Activated naive CD8-positive, alpha-beta T cell treated with anti-CD3 and anti-CD28 coated beads, Interleukin-2, amount 10 ng/mL, durations not matched to agents 7 days and 5 days (primary cell): ENCODE measurements around the gene CACNA2D1. TPM values are rescaled to one million over a fixed set of nuclear protein-coding genes. Genes with fewer than 3 reads are reported as not detected.

Source experiments
- ATAC-seq: fragments of 150-1000 bp; cut with Tn5 transposase; one replicate; pipeline ENCODE4 v1.10.0; 2021; ENCODE audit warnings: low read depth, moderate library complexity
- POLR2A ChIA-PET: fragments of 350-600 bp; sonication (Branson Sonifier 250); formaldehyde crosslinking; loops from one replicate; lab custom pipeline; 2021; ENCODE audit warnings: antibody characterized with exemption; lab: Charles Lee
- DNase-seq: peaks from one replicate; pipeline ENCODE4 v3.0.0; 2021
- H3K27ac Mint-ChIP-seq: one replicate; pipeline ENCODE4 v1.8.0; 2022; ENCODE audit warnings: mild to moderate bottlenecking, mixed read lengths
- H3K27me3 Mint-ChIP-seq: one replicate; pipeline ENCODE4 v1.8.0; 2022; ENCODE audit warnings: mild to moderate bottlenecking, moderate library complexity, mixed read lengths
- H3K36me3 Mint-ChIP-seq: one replicate; pipeline ENCODE4 v1.8.0; 2021; ENCODE audit warnings: mild to moderate bottlenecking, mixed read lengths
- H3K4me1 Mint-ChIP-seq: one replicate; pipeline ENCODE4 v1.8.0; 2021; ENCODE audit warnings: mixed read lengths
- H3K4me3 Mint-ChIP-seq: one replicate; pipeline ENCODE4 v1.8.0; 2022; ENCODE audit warnings: mild to moderate bottlenecking, moderate library complexity, mixed read lengths
- H3K9me3 Mint-ChIP-seq: one replicate; pipeline ENCODE4 v1.8.0; 2021; ENCODE audit warnings: mixed read lengths
- total RNA-seq, 2 experiments: library from RNA; stranded (reverse); gene quantifications; one replicate each; pipeline ENCODE4 v1.2.3, GENCODE V29; 2021

Gene CACNA2D1
- total RNA-seq, 2 experiments from 2014 or later = not detected

- POLR2A ChIA-PET = no interaction called here
- no peak overlapping the region for H3K4me3 Mint-ChIP-seq
- H3K9me3 Mint-ChIP-seq = no peaks in the 10 kb centered on the region
- DNase-seq (no peak), ATAC-seq (no peak)
- H3K4me1 Mint-ChIP-seq = no peaks in the 10 kb centered on the region
- H3K36me3 Mint-ChIP-seq = no peaks in the 10 kb centered on the region
- no peaks in the 10 kb centered on the region for H3K27me3 Mint-ChIP-seq
- H3K27ac Mint-ChIP-seq = no peak overlapping the region
Measured at GRCh38 chr7:82294865-82295264, 148.7 kb downstream of the CACNA2D1 start.

DNA sequence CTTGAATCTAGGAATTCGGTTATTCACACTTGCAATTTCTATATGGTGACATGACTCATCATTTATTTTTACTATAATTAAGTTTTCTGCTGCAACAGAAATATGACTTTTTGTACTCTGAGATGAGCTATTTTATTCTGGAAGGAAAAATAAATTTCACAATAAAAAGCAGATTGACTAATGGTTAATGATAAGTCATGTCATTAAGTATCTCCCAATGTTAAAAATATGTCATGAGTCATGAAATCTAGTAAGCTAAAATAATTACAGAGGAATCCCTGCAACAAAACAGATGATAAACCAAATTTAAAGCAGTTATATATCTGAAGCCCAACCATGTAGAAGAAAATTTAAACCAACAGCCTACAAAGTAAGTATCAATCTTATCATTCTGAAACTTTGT lies 149.2 kb downstream of the CACNA2D1 start:
- Mint-ChIP-seq H3K9me3 (no peaks in the 10 kb centered on the region), H3K4me1 (no peaks in the 10 kb centered on the region), H3K27me3 (no peaks in the 10 kb centered on the region), H3K36me3 (no peaks in the 10 kb centered on the region), H3K4me3 (no peak overlapping the region), H3K27ac (no peak overlapping the region)
- POLR2A ChIA-PET = no interaction called here
- DNase-seq = no peak
- ATAC-seq = no peak

GRCh38 chr7:82293467-82293866 lies 150.1 kb downstream of the CACNA2D1 start:
- H3K27me3 Mint-ChIP-seq = no peaks in the 10 kb centered on the region
- H3K4me3 Mint-ChIP-seq = no peak overlapping the region
- POLR2A ChIA-PET = no interaction called here
- H3K27ac Mint-ChIP-seq = no peak overlapping the region
- DNase-seq (no peak), ATAC-seq (no peak)
- no peaks in the 10 kb centered on the region for H3K36me3 Mint-ChIP-seq
- H3K4me1 Mint-ChIP-seq = no peaks in the 10 kb centered on the region
- no peaks in the 10 kb centered on the region for H3K9me3 Mint-ChIP-seq

DNA sequence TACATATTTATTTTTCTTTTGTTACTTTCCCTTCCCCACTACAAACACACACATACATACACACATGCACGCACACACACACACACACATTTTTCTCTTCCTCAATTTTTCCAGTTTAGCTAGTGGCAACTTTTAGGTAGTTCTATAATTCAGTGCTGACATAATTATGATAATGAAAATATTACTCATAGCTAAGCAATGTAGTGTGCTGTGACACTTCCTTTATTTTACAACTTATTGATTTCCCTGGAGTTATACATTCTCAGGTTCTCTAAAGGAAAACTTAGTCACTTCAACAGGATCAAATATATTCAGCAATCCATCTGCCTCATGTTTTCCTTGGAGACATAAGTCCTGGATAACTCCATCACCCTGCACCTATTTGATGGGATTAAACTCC lies 151.6 kb downstream of the CACNA2D1 start:
- H3K27me3 Mint-ChIP-seq = no peaks in the 10 kb centered on the region
- POLR2A ChIA-PET = no interaction called here
- H3K4me3 Mint-ChIP-seq = no peak overlapping the region
- no peaks in the 10 kb centered on the region for H3K9me3 Mint-ChIP-seq
- no peak overlapping the region for H3K27ac Mint-ChIP-seq
- DNase-seq (no peak), ATAC-seq (no peak)
- no peaks in the 10 kb centered on the region for H3K4me1 Mint-ChIP-seq
- H3K36me3 Mint-ChIP-seq = no peaks in the 10 kb centered on the region

DNA sequence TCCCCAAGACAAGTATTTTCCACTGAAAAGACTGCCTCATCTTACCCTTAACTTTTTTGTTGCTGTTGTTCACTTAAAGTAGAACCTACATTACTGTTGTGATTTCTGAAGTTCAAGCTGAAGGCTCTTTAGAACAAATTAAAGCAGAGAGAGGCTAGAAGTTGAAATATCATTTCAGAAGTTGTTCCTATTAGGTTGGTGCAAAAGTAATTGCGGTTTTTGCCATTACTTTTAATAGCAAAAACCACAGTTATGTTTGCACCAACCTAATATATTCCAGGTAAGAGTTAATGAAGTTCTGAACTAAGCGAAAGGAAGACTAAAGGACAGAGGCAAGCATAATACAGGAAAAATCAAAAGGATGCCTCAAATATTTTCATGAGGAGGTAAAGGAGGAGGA lies 153.7 kb downstream of the CACNA2D1 start:
- H3K4me1 Mint-ChIP-seq = no peaks in the 10 kb centered on the region
- no peak overlapping the region for H3K27ac Mint-ChIP-seq
- no peak overlapping the region for H3K4me3 Mint-ChIP-seq
- no peak for DNase-seq
- H3K27me3 Mint-ChIP-seq = no peaks in the 10 kb centered on the region
- no peaks in the 10 kb centered on the region for H3K36me3 Mint-ChIP-seq
- no peak for ATAC-seq
- H3K9me3 Mint-ChIP-seq = no peaks in the 10 kb centered on the region
- POLR2A ChIA-PET = no interaction called here

- POLR2A ChIA-PET = no interaction called here
- no peaks in the 10 kb centered on the region for H3K9me3 Mint-ChIP-seq
- H3K4me3 Mint-ChIP-seq = no peak overlapping the region
- H3K36me3 Mint-ChIP-seq = no peaks in the 10 kb centered on the region
- DNase-seq = no peak
- H3K4me1 Mint-ChIP-seq = no peaks in the 10 kb centered on the region
- no peaks in the 10 kb centered on the region for H3K27me3 Mint-ChIP-seq
- no peak overlapping the region for H3K27ac Mint-ChIP-seq
- no peak for ATAC-seq
Measured at GRCh38 chr7:82289152-82289535, 154.4 kb downstream of the CACNA2D1 start.

DNA sequence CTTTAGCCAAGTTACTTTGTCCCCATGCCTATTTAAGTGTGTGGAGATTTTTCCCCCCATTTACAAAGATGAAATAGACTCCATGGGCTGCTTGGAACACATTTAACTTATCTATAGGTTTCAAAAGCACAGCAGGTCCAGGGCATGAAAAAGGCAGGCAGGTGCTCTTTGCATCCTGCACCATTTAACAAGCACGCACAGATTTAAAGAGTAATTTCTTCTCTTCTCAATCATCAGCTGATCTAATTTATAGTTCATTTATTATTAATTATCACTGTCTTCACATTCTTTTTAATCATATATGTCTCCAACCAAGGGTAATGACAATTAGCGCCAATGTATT lies 156.8 kb downstream of the CACNA2D1 start:
- POLR2A ChIA-PET = no interaction called here
- Mint-ChIP-seq H3K27me3 (no peaks in the 10 kb centered on the region), H3K9me3 (no peaks in the 10 kb centered on the region), H3K4me1 (no peaks in the 10 kb centered on the region), H3K36me3 (no peaks in the 10 kb centered on the region), H3K4me3 (no peak overlapping the region), H3K27ac (no peak overlapping the region)
- DNase-seq (no peak), ATAC-seq (no peak)

DNA sequence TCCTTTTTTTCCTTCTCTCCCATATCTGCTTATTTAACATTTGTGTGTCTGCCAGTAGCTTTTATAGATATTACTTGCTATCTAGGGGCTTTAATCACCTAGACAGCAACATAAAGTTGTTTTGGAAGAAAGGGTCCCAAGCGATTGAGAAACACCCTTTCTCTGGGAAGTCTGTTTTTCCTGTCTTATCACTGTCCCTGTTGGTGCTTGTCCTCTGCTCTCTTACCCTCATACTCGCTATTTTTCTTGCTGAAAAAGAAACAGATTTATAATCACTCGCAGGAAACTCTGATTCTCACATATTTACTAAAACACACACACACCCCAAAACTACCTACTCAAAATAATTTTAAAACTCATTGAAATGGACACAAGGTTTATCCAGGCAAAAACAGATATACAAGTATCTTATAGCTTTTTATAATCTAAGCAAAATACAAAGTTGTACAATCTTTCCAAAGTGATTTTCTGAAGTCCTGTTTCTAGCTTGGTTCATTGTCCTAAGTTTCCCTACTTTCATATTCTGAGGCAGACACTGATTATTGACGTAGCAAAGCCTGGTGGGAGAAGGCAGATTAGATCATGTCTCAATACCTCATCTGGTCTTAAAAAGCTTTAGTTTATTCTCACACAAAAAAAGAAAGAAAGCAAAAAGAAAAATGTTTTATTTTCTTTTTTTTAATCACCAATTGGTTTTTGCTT lies 157.3 kb downstream of the CACNA2D1 start:
- DNase-seq (no peak), ATAC-seq (no peak)
- Mint-ChIP-seq H3K27ac (no peak overlapping the region), H3K36me3 (no peaks in the 10 kb centered on the region), H3K27me3 (no peaks in the 10 kb centered on the region), H3K9me3 (no peaks in the 10 kb centered on the region), H3K4me3 (no peak overlapping the region), H3K4me1 (no peaks in the 10 kb centered on the region)
- POLR2A ChIA-PET = no interaction called here

DNA sequence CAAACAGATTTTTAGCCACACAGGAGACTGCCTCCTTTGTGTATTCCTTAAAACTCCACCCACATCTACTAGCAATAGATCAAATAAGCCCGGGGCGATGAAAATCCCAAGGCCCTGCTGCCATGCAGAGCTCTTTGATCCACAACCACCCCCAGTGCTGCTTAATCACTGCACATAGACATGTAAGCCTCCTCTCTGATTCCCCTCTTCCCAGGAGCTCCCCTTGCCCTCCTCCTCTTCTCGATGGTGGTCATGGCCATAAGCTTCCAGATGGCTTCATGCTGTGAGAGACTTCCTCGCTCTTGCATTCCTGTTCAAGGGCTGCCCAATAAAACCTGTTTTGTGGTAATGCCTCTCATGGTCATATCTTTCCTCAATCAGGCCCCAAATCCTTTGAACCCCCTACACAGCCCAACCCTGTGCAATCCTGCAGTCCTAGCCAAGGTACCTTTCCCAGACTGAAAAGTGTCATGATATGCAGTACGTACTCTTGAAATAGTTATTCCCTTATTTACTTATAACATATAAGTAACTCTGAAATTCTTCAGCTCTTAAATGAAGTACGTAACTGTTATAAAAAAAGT lies 158.5 kb downstream of the CACNA2D1 start:
- Mint-ChIP-seq H3K36me3 (no peaks in the 10 kb centered on the region), H3K4me1 (no peaks in the 10 kb centered on the region), H3K27me3 (no peaks in the 10 kb centered on the region), H3K9me3 (no peaks in the 10 kb centered on the region), H3K27ac (no peak overlapping the region), H3K4me3 (no peak overlapping the region)
- no peak for DNase-seq
- ATAC-seq = no peak
- POLR2A ChIA-PET = no interaction called here

- Mint-ChIP-seq H3K36me3 (no peaks in the 10 kb centered on the region), H3K27me3 (no peaks in the 10 kb centered on the region), H3K4me1 (no peaks in the 10 kb centered on the region), H3K9me3 (no peaks in the 10 kb centered on the region), H3K27ac (no peak overlapping the region), H3K4me3 (no peak overlapping the region)
- ATAC-seq (no peak), DNase-seq (no peak)
- POLR2A ChIA-PET = no interaction called here
Measured at GRCh38 chr7:82275342-82275741, 168.2 kb downstream of the CACNA2D1 start.

DNA sequence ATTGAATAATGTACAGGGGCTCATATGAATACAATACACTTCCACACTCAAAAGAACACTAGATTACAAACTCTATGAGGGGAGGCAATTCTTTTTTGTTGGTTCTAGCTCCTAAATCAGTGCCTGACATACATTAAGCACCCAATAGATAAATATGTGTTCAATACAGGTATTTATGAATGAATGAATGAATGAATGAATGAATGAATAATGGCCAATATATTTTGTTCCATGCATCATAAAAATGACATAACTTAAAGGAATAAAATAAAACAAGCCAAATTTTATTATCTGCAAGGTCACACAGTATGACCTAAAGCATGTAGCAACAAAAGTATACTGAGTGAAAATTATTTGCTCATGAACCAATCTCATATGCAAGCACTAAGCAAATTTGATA lies 168.9 kb downstream of the CACNA2D1 start:
- ATAC-seq (no peak), DNase-seq (no peak)
- Mint-ChIP-seq H3K27ac (no peak overlapping the region), H3K4me1 (no peaks in the 10 kb centered on the region), H3K9me3 (no peaks in the 10 kb centered on the region), H3K36me3 (no peaks in the 10 kb centered on the region), H3K4me3 (no peak overlapping the region), H3K27me3 (no peaks in the 10 kb centered on the region)
- POLR2A ChIA-PET = no interaction called here

GRCh38 chr7:82273886-82274285 lies 169.7 kb downstream of the CACNA2D1 start:
- H3K4me3 Mint-ChIP-seq = no peak overlapping the region
- ATAC-seq = no peak

DNA sequence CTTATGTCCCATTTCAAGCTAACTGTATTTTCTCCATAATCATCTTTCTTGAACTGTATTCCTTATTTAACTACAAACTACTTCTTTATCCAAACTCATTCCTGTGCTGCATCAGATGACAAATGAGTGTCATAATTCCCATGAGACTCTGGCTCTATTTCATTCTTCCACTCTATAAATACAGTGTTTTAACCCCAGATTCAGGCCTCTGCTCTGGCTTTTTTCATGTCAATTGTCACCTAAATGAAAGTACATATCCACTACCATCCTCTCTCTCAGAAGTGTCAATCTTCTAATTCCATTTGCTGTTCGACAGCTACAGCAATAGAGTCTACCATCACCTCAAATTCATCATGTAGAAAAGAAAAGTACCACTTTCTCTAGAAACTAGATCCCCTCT lies 172.7 kb downstream of the CACNA2D1 start:
- Mint-ChIP-seq H3K27ac (no peak overlapping the region), H3K27me3 (no peaks in the 10 kb centered on the region), H3K4me1 (no peaks in the 10 kb centered on the region), H3K4me3 (no peak overlapping the region), H3K36me3 (no peaks in the 10 kb centered on the region), H3K9me3 (no peaks in the 10 kb centered on the region)
- DNase-seq = no peak
- no peak for ATAC-seq
- POLR2A ChIA-PET = no interaction called here

More at GRCh38 chr7:82273886-82274285, 169.7 kb downstream of the CACNA2D1 start:
- POLR2A ChIA-PET = no interaction called here
- no peaks in the 10 kb centered on the region for H3K27me3 Mint-ChIP-seq
- DNase-seq = no peak
- H3K4me1 Mint-ChIP-seq = no peaks in the 10 kb centered on the region
- no peaks in the 10 kb centered on the region for H3K9me3 Mint-ChIP-seq
- no peaks in the 10 kb centered on the region for H3K36me3 Mint-ChIP-seq
- no peak overlapping the region for H3K27ac Mint-ChIP-seq

GRCh38 chr7:82268632-82269031 lies 174.9 kb downstream of the CACNA2D1 start:
- no peak overlapping the region for H3K27ac Mint-ChIP-seq

More at GRCh38 chr7:82268632-82269031, 174.9 kb downstream of the CACNA2D1 start:
- Mint-ChIP-seq H3K9me3 (no peaks in the 10 kb centered on the region), H3K27me3 (no peaks in the 10 kb centered on the region), H3K4me1 (no peaks in the 10 kb centered on the region), H3K36me3 (no peaks in the 10 kb centered on the region), H3K4me3 (no peak overlapping the region)
- POLR2A ChIA-PET = no interaction called here
- no peak for DNase-seq
- no peak for ATAC-seq
